DND-41 (cell line): ENCODE data around the gene ANKRD13D.

ENCODE experiments used
- ATAC-seq: fragments of 200-7000 bp; cut with Tn5 transposase; 3 replicates; pipeline ENCODE4 v1.9.1; 2021; ENCODE audit warnings: low read depth; ENCODE audit not compliant: insufficient read depth
- DNase-seq: peaks from one replicate; pipeline ENCODE4 v3.0.0-alpha.2; 2020
- H2AFZ ChIP-seq: 2 replicates; pipeline ENCODE4 v1.6.0; 2012; ENCODE audit warnings: low read depth, low read length
- H3K27ac ChIP-seq: 2 replicates; pipeline ENCODE4 v1.5.1; 2012; ENCODE audit warnings: low read length, inconsistent platforms
- H3K27me3 ChIP-seq: fragments of 200-600 bp; sonication (generic); 2 replicates; pipeline ENCODE4 v1.6.0; 2012; ENCODE audit warnings: low read length, mild to moderate bottlenecking, inconsistent platforms; ENCODE audit not compliant: insufficient read depth, poor library complexity
- H3K36me3 ChIP-seq: 2 replicates; pipeline ENCODE4 v1.5.1; 2012; ENCODE audit warnings: low read length, inconsistent platforms; ENCODE audit not compliant: insufficient read depth
- H3K4me1 ChIP-seq: 2 replicates; pipeline ENCODE4 v1.5.1; 2012; ENCODE audit warnings: mild to moderate bottlenecking, low read length; ENCODE audit not compliant: insufficient read depth
- H3K4me2 ChIP-seq: 2 replicates; pipeline ENCODE4 v1.6.0; 2012; ENCODE audit warnings: mild to moderate bottlenecking, moderate library complexity, low read length, inconsistent platforms; ENCODE audit not compliant: insufficient read depth
- H3K4me3 ChIP-seq, 2 experiments: fragments of 200-600 bp in 1 of 2; shearing (Covaris generic) in 1 of 2; 2 replicates each; pipeline ENCODE4 v1.5.1; 2012 to 2016; ENCODE audit warnings: inconsistent platforms in 2 of 2, low read length in 2 of 2, mild to moderate bottlenecking in 2 of 2, low read depth in 1 of 2, moderate library complexity in 1 of 2
- H3K79me2 ChIP-seq: 2 replicates; pipeline ENCODE4 v1.6.0; 2012; ENCODE audit warnings: low read length, inconsistent platforms; ENCODE audit not compliant: insufficient read depth
- H3K9ac ChIP-seq: 2 replicates; pipeline ENCODE4 v1.6.0; 2012; ENCODE audit warnings: low read depth, mild to moderate bottlenecking, inconsistent platforms, low read length, moderate library complexity
- H3K9me3 ChIP-seq: 2 replicates; pipeline ENCODE4 v1.5.1; 2012; ENCODE audit warnings: low read length, moderate library complexity, mild to moderate bottlenecking, inconsistent platforms; ENCODE audit not compliant: insufficient read depth, severe bottlenecking
- H4K20me1 ChIP-seq: 2 replicates; pipeline ENCODE4 v1.6.0; 2012; ENCODE audit warnings: low read length; ENCODE audit not compliant: insufficient read depth
- CTCF ChIP-seq: IDR thresholded peaks from 2 replicates; pipeline ENCODE4 v1.5.1; 2012; ENCODE audit warnings: borderline replicate concordance, low read length, moderate library complexity, mild to moderate bottlenecking; ENCODE audit not compliant: poor library complexity, severe bottlenecking; ENCODE audit errors: extremely low read depth
- EZH2 ChIP-seq: IDR thresholded peaks from 3 replicates; pipeline ENCODE4 v1.6.1; 2012; ENCODE audit warnings: borderline replicate concordance, low read depth, mild to moderate bottlenecking, moderate library complexity, low read length, inconsistent platforms; ENCODE audit not compliant: severe bottlenecking

ANKRD13D gene

GRCh38 chr11:67306769-67307544, 17.9 kb downstream of the ANKRD13D start:
- ATAC-seq: no peak
- no peak overlapping the region for H3K27ac ChIP-seq
- no peak overlapping the region for H2AFZ ChIP-seq

GRCh38 chr11:67307545-67308001, 18.5 kb downstream of the ANKRD13D start:
- H4K20me1 ChIP-seq: no peaks in the 10 kb centered on the region
- ATAC-seq (no peak), DNase-seq (no peak)
- no peak for TF ChIP-seq EZH2
- TF ChIP-seq CTCF: no peak
- H3K27ac ChIP-seq: no peak overlapping the region
- H3K36me3 ChIP-seq: peaks cover 4% of the 10 kb centered on the region; the same call in 1 of the 2 replicates
- no peaks in the 10 kb centered on the region for H3K27me3 ChIP-seq
- H2AFZ ChIP-seq: no peak overlapping the region
- no peaks in the 10 kb centered on the region for H3K79me2 ChIP-seq
- no peaks in the 10 kb centered on the region for H3K9me3 ChIP-seq
- H3K4me1 ChIP-seq: no peaks in the 10 kb centered on the region
- no peak overlapping the region for H3K9ac ChIP-seq
- no peak overlapping the region for H3K4me2 ChIP-seq
- H3K4me3 ChIP-seq: no peak overlapping the region

More at GRCh38 chr11:67306769-67307544, 17.9 kb downstream of the ANKRD13D start:
- Histone ChIP-seq H3K79me2 (no peaks in the 10 kb centered on the region), H3K4me1 (no peaks in the 10 kb centered on the region), H3K4me2 (no peak overlapping the region), H3K27me3 (no peaks in the 10 kb centered on the region), H4K20me1 (peaks cover under 1% of the 10 kb centered on the region; the same call in 1 of the 2 replicates), H3K4me3 (no peak overlapping the region), H3K9me3 (no peaks in the 10 kb centered on the region), H3K9ac (no peak overlapping the region), H3K36me3 (peaks cover 10% of the 10 kb centered on the region)
- no peak for DNase-seq
- TF ChIP-seq CTCF: no peak

- DNase-seq: no peak
- Histone ChIP-seq H3K27ac (no peak overlapping the region), H3K4me2 (no peak overlapping the region), H3K9me3 (no peaks in the 10 kb centered on the region), H4K20me1 (no peaks in the 10 kb centered on the region), H3K4me1 (no peaks in the 10 kb centered on the region), H3K36me3 (no peaks in the 10 kb centered on the region), H3K4me3 (no peak overlapping the region), H3K79me2 (no peaks in the 10 kb centered on the region), H3K9ac (no peak overlapping the region; the same call in 1 of the 2 replicates), H2AFZ (no peak overlapping the region), H3K27me3 (no peaks in the 10 kb centered on the region)
- no peak for TF ChIP-seq CTCF
- TF ChIP-seq EZH2: no peak
- ATAC-seq: no peak
Observed at GRCh38 chr11:67308031-67308866, 19.1 kb downstream of the ANKRD13D start.
